GM18870 (cell line): ENCODE measurements around the gene GALNT2.

ENCODE experiments used
- ATAC-seq: cut with Tn5 transposase; IDR thresholded peaks from one replicate; pipeline ENCODE4 v1.9.1; 2021; ENCODE audit warnings: moderate library complexity; ENCODE audit not compliant: unreplicated experiment

GALNT2 gene

GRCh38 chr1:230070321-230071208, 3.5 kb downstream of the GALNT2 start:
- no peak for ATAC-seq

GRCh38 chr1:230071316-230071715, 4.3 kb downstream of the GALNT2 start:
- ATAC-seq: no peak

GRCh38 chr1:230072296-230072695, 5.3 kb downstream of the GALNT2 start:
- ATAC-seq: no peak

GRCh38 chr1:230072866-230073265, 5.8 kb downstream of the GALNT2 start:
- no peak for ATAC-seq

- no peak for ATAC-seq
Observed at GRCh38 chr1:230073371-230074035, 6.5 kb downstream of the GALNT2 start.

- ATAC-seq: no peak
Observed at GRCh38 chr1:230074270-230074669, 7.2 kb downstream of the GALNT2 start.

GRCh38 chr1:230074762-230075161, 7.7 kb downstream of the GALNT2 start:
- no peak for ATAC-seq

GRCh38 chr1:230076121-230076520, 9.1 kb downstream of the GALNT2 start:
- ATAC-seq: no peak

GRCh38 chr1:230077011-230077410, 10.0 kb downstream of the GALNT2 start:
- ATAC-seq: no peak

- ATAC-seq: no peak
Observed at GRCh38 chr1:230077436-230078213, 10.6 kb downstream of the GALNT2 start.

- ATAC-seq: no peak
Observed at GRCh38 chr1:230079199-230080024, 12.4 kb downstream of the GALNT2 start.

GRCh38 chr1:230080822-230081221, 13.8 kb downstream of the GALNT2 start:
- no peak for ATAC-seq

GRCh38 chr1:230081751-230082150, 14.7 kb downstream of the GALNT2 start:
- ATAC-seq: no peak

GRCh38 chr1:230082211-230082610, 15.2 kb downstream of the GALNT2 start:
- ATAC-seq: no peak

- no peak for ATAC-seq
Observed at GRCh38 chr1:230083053-230083452, 16.0 kb downstream of the GALNT2 start.

GRCh38 chr1:230083746-230084407, 16.8 kb downstream of the GALNT2 start:
- ATAC-seq: no peak

- no peak for ATAC-seq
Observed at GRCh38 chr1:230084408-230085177, 17.6 kb downstream of the GALNT2 start.

- ATAC-seq: no peak
Observed at GRCh38 chr1:230085178-230085515, 18.1 kb downstream of the GALNT2 start.

- no peak for ATAC-seq
Observed at GRCh38 chr1:230086151-230086550, 19.1 kb downstream of the GALNT2 start.
